HEK293 (cell line): ENCODE results near the gene PPP1R14C.

Experiments used
- EGR2 ChIP-seq: fragments of 450-650 bp; formaldehyde crosslinking; IDR thresholded peaks from 2 replicates; pipeline ENCODE4 v1.5.1; 2016; ENCODE audit warnings: low read depth, missing biosample characterization, missing genetic modification characterization
- KLF10 ChIP-seq: fragments of 450-650 bp; IDR thresholded peaks from 2 replicates; pipeline ENCODE4 v1.5.1; 2018; ENCODE audit warnings: missing biosample characterization, mild to moderate bottlenecking, missing genetic modification characterization
- KLF8 ChIP-seq: fragments of 450-650 bp; formaldehyde crosslinking; IDR thresholded peaks from 2 replicates; pipeline ENCODE4 v1.5.1; 2016; ENCODE audit warnings: missing biosample characterization, missing genetic modification characterization
- PRDM1 ChIP-seq: fragments of 450-650 bp; formaldehyde crosslinking; IDR thresholded peaks from 2 replicates; pipeline ENCODE4; 2016; ENCODE audit warnings: missing biosample characterization, missing genetic modification characterization
- SETDB1 ChIP-seq: IDR thresholded peaks from one replicate; pipeline ENCODE4 v1.6.1; 2017; ENCODE audit warnings: mild to moderate bottlenecking, low read length, moderate library complexity, mixed read lengths; ENCODE audit not compliant: insufficient read length
- SP2 ChIP-seq: fragments of 450-650 bp; formaldehyde crosslinking; IDR thresholded peaks from 2 replicates; pipeline ENCODE4 v1.5.1; 2016; ENCODE audit warnings: missing biosample characterization, missing genetic modification characterization
- SP7 ChIP-seq: fragments of 450-650 bp; formaldehyde crosslinking; IDR thresholded peaks from 2 replicates; pipeline ENCODE4 v1.5.1; 2016; ENCODE audit warnings: missing biosample characterization, missing genetic modification characterization
- WT1 ChIP-seq: fragments of 450-650 bp; formaldehyde crosslinking; IDR thresholded peaks from 2 replicates; pipeline ENCODE4 v1.5.1; 2016; ENCODE audit warnings: missing biosample characterization, missing genetic modification characterization
- ZNF174 ChIP-seq: fragments of 450-650 bp; formaldehyde crosslinking; IDR thresholded peaks from 2 replicates; pipeline ENCODE4 v1.5.0; 2017; ENCODE audit warnings: missing biosample characterization, mild to moderate bottlenecking, missing genetic modification characterization
- ZNF19 ChIP-seq: fragments of 450-650 bp; formaldehyde crosslinking; IDR thresholded peaks from 2 replicates; pipeline ENCODE4; 2016; ENCODE audit warnings: missing biosample characterization, missing genetic modification characterization, low read depth
- ZNF266 ChIP-seq: fragments of 450-650 bp; formaldehyde crosslinking; IDR thresholded peaks from 2 replicates; pipeline ENCODE4 v1.5.1; 2016; ENCODE audit warnings: missing biosample characterization, missing genetic modification characterization, low read depth
- ZNF354C ChIP-seq: fragments of 450-650 bp; formaldehyde crosslinking; IDR thresholded peaks from 2 replicates; pipeline ENCODE4 v1.5.1; 2016; ENCODE audit warnings: missing biosample characterization, missing genetic modification characterization, low read depth, borderline replicate concordance
- ZNF37A ChIP-seq: fragments of 450-650 bp; IDR thresholded peaks from 2 replicates; pipeline ENCODE4 v1.5.1; 2018; ENCODE audit warnings: missing biosample characterization, missing genetic modification characterization
- ZNF473 ChIP-seq: fragments of 450-650 bp; formaldehyde crosslinking; IDR thresholded peaks from 2 replicates; pipeline ENCODE4 v1.5.1; 2017; ENCODE audit warnings: missing biosample characterization, missing genetic modification characterization
- ZNF549 ChIP-seq: fragments of 450-650 bp; IDR thresholded peaks from 2 replicates; pipeline ENCODE4 v1.5.1; 2018; ENCODE audit warnings: missing biosample characterization, missing genetic modification characterization, mild to moderate bottlenecking, inconsistent platforms, moderate library complexity
- ZNF621 ChIP-seq: fragments of 450-650 bp; formaldehyde crosslinking; IDR thresholded peaks from 2 replicates; pipeline ENCODE4 v1.5.1; 2017; ENCODE audit warnings: missing biosample characterization, missing genetic modification characterization
- ZNF677 ChIP-seq: fragments of 450-650 bp; IDR thresholded peaks from 2 replicates; pipeline ENCODE4 v1.5.0; 2018; ENCODE audit warnings: missing biosample characterization, mild to moderate bottlenecking, missing genetic modification characterization, moderate library complexity
- ZNF837 ChIP-seq: fragments of 450-650 bp; formaldehyde crosslinking; IDR thresholded peaks from 2 replicates; pipeline ENCODE4 v1.5.1; 2016; ENCODE audit warnings: missing biosample characterization, missing genetic modification characterization
- TF ChIP-seq, protein P1 (sequence below): fragments of 450-650 bp; formaldehyde crosslinking; IDR thresholded peaks from 2 replicates; pipeline ENCODE4 v1.5.1; 2016; ENCODE audit warnings: missing biosample characterization, missing genetic modification characterization
- TF ChIP-seq, protein P2 (sequence below): fragments of 450-650 bp; IDR thresholded peaks from 2 replicates; pipeline ENCODE4 v1.5.1; 2018; ENCODE audit warnings: missing biosample characterization, mild to moderate bottlenecking, missing genetic modification characterization
- TF ChIP-seq, protein P3 (sequence below): fragments of 450-650 bp; formaldehyde crosslinking; IDR thresholded peaks from 2 replicates; pipeline ENCODE4 v1.5.0; 2017; ENCODE audit warnings: missing biosample characterization, missing genetic modification characterization, borderline replicate concordance
- TF ChIP-seq, protein P4 (sequence below): fragments of 450-650 bp; formaldehyde crosslinking; IDR thresholded peaks from 2 replicates; pipeline ENCODE4 v1.5.1; 2017; ENCODE audit warnings: missing biosample characterization, mild to moderate bottlenecking, missing genetic modification characterization, moderate library complexity
- TF ChIP-seq, protein P5 (sequence below): fragments of 450-650 bp; formaldehyde crosslinking; IDR thresholded peaks from 2 replicates; pipeline ENCODE4 v1.5.1; 2016; ENCODE audit warnings: missing biosample characterization, missing genetic modification characterization, borderline replicate concordance

The PPP1R14C gene

DNA sequence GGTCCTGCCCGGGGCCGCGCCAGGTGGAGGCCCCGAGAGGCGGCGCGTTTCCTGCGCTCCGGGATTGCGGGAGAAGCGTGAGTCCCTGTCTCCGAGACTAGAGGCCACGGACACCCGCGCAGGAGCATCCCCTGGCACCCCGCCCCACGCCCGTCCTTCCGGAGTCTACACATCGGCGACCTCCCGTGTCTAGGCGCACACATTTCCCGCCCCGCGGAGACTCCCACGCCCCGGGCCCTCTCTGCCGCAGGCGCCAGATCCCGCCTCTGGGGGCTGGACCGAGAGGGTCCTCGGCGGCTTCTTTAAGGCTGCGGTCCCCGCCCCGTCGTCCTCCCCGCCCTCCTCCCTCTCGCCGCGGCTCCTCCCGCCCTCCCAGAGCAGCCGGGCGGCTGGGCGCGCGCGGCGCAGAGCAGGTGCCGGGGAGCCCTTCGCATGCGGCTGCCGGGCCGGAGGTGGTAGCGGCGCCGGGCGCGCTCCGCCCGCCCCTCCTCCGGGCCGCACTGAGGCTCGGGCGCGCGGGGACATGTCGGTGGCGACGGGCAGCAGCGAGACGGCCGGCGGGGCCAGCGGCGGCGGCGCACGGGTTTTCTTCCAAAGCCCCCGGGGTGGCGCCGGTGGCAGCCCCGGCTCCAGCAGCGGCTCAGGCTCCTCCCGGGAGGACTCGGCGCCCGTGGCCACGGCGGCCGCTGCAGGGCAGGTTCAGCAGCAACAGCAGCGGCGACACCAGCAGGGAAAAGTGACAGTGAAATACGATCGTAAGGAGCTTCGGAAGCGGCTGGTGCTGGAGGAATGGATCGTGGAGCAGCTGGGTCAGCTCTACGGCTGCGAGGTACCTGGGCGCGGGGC is at the start of gene PPP1R14C (continued):
- no peak for TF ChIP-seq ZNF354C (tag by site-specific recombination)
- peak; percentile 84 for TF ChIP-seq EGR2 (tag by site-specific recombination)
- TF ChIP-seq ZNF19, result no peak
- peak; percentile 96 for TF ChIP-seq KLF8 (tag by site-specific recombination)
- no peak for TF ChIP-seq ZNF174 (tag by site-specific recombination)
- TF ChIP-seq ZNF473 (tag by site-specific recombination), result no peak
- TF ChIP-seq ZNF837, result no peak
- no peak for TF ChIP-seq ZNF549 (tag by site-specific recombination)
- TF ChIP-seq, protein P1, sequence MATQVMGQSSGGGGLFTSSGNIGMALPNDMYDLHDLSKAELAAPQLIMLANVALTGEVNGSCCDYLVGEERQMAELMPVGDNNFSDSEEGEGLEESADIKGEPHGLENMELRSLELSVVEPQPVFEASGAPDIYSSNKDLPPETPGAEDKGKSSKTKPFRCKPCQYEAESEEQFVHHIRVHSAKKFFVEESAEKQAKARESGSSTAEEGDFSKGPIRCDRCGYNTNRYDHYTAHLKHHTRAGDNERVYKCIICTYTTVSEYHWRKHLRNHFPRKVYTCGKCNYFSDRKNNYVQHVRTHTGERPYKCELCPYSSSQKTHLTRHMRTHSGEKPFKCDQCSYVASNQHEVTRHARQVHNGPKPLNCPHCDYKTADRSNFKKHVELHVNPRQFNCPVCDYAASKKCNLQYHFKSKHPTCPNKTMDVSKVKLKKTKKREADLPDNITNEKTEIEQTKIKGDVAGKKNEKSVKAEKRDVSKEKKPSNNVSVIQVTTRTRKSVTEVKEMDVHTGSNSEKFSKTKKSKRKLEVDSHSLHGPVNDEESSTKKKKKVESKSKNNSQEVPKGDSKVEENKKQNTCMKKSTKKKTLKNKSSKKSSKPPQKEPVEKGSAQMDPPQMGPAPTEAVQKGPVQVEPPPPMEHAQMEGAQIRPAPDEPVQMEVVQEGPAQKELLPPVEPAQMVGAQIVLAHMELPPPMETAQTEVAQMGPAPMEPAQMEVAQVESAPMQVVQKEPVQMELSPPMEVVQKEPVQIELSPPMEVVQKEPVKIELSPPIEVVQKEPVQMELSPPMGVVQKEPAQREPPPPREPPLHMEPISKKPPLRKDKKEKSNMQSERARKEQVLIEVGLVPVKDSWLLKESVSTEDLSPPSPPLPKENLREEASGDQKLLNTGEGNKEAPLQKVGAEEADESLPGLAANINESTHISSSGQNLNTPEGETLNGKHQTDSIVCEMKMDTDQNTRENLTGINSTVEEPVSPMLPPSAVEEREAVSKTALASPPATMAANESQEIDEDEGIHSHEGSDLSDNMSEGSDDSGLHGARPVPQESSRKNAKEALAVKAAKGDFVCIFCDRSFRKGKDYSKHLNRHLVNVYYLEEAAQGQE (tag by site-specific recombination), result 0 out of 2 replicates have a peak, but pooled peaks have one; percentile 17
- TF ChIP-seq, protein P2, sequence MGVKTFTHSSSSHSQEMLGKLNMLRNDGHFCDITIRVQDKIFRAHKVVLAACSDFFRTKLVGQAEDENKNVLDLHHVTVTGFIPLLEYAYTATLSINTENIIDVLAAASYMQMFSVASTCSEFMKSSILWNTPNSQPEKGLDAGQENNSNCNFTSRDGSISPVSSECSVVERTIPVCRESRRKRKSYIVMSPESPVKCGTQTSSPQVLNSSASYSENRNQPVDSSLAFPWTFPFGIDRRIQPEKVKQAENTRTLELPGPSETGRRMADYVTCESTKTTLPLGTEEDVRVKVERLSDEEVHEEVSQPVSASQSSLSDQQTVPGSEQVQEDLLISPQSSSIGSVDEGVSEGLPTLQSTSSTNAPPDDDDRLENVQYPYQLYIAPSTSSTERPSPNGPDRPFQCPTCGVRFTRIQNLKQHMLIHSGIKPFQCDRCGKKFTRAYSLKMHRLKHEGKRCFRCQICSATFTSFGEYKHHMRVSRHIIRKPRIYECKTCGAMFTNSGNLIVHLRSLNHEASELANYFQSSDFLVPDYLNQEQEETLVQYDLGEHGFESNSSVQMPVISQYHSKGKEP (tag by site-specific recombination), result no peak
- TF ChIP-seq, protein P3, sequence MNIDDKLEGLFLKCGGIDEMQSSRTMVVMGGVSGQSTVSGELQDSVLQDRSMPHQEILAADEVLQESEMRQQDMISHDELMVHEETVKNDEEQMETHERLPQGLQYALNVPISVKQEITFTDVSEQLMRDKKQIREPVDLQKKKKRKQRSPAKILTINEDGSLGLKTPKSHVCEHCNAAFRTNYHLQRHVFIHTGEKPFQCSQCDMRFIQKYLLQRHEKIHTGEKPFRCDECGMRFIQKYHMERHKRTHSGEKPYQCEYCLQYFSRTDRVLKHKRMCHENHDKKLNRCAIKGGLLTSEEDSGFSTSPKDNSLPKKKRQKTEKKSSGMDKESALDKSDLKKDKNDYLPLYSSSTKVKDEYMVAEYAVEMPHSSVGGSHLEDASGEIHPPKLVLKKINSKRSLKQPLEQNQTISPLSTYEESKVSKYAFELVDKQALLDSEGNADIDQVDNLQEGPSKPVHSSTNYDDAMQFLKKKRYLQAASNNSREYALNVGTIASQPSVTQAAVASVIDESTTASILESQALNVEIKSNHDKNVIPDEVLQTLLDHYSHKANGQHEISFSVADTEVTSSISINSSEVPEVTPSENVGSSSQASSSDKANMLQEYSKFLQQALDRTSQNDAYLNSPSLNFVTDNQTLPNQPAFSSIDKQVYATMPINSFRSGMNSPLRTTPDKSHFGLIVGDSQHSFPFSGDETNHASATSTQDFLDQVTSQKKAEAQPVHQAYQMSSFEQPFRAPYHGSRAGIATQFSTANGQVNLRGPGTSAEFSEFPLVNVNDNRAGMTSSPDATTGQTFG (tag by site-specific recombination), result no peak
- no peak for TF ChIP-seq ZNF621 (tag by site-specific recombination)
- no peak for TF ChIP-seq ZNF677 (tag by site-specific recombination)
- peak; percentile 79 for TF ChIP-seq SP7
- TF ChIP-seq PRDM1, result no peak
- TF ChIP-seq, protein P4, sequence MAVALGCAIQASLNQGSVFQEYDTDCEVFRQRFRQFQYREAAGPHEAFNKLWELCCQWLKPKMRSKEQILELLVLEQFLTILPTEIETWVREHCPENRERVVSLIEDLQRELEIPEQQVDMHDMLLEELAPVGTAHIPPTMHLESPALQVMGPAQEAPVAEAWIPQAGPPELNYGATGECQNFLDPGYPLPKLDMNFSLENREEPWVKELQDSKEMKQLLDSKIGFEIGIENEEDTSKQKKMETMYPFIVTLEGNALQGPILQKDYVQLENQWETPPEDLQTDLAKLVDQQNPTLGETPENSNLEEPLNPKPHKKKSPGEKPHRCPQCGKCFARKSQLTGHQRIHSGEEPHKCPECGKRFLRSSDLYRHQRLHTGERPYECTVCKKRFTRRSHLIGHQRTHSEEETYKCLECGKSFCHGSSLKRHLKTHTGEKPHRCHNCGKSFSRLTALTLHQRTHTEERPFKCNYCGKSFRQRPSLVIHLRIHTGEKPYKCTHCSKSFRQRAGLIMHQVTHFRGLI (tag by site-specific recombination), result peak; percentile 52; the same call in 1 of the 2 replicates
- no peak for TF ChIP-seq ZNF37A (tag by site-specific recombination)
- TF ChIP-seq SP2 (tag by site-specific recombination), result peak; percentile 90
- TF ChIP-seq ZNF266, result no peak
- TF ChIP-seq KLF10, result no peak; the same call in 1 of the 2 replicates
- TF ChIP-seq WT1 (tag by site-specific recombination), result peak; percentile 67
- TF ChIP-seq, protein P5, sequence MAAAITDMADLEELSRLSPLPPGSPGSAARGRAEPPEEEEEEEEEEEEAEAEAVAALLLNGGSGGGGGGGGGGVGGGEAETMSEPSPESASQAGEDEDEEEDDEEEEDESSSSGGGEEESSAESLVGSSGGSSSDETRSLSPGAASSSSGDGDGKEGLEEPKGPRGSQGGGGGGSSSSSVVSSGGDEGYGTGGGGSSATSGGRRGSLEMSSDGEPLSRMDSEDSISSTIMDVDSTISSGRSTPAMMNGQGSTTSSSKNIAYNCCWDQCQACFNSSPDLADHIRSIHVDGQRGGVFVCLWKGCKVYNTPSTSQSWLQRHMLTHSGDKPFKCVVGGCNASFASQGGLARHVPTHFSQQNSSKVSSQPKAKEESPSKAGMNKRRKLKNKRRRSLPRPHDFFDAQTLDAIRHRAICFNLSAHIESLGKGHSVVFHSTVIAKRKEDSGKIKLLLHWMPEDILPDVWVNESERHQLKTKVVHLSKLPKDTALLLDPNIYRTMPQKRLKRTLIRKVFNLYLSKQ (tag by site-specific recombination), result no peak
- TF ChIP-seq SETDB1, result no peak
